SIG-M5 (cell line): ENCODE results near the gene HS2ST1.
"Not testable (repeated sequence)": the region's sequence is repeated elsewhere in the genome, so short reads cannot be mapped to it uniquely, and the experiment has no call there.

Source experiments
- DNase-seq: peaks from one replicate; lab custom pipeline; 2025; lab: John Stamatoyannopoulos, UW

The HS2ST1 gene

GRCh38 chr1:87066708-87067107, 152.3 kb downstream of the HS2ST1 start:
- DNase-seq, result not testable (repeated sequence)

GRCh38 chr1:87072411-87072810, 158.0 kb downstream of the HS2ST1 start:
- DNase-seq, result no peak

- no peak for DNase-seq
These were observed 158.5 kb downstream of the HS2ST1 start for GRCh38 chr1:87072904-87073303.

GRCh38 chr1:87074001-87074795, 159.8 kb downstream of the HS2ST1 start:
- DNase-seq, result no peak

- DNase-seq, result no peak
These were observed 163.7 kb downstream of the HS2ST1 start for GRCh38 chr1:87077959-87078639.

- DNase-seq, result no peak
These were observed 169.9 kb downstream of the HS2ST1 start for GRCh38 chr1:87084244-87084836.

GRCh38 chr1:87086120-87086519, 171.7 kb downstream of the HS2ST1 start:
- no peak for DNase-seq

- no peak for DNase-seq
These were observed 174.8 kb downstream of the HS2ST1 start for GRCh38 chr1:87089070-87089736.

- no peak for DNase-seq
These were observed 175.4 kb downstream of the HS2ST1 start for GRCh38 chr1:87089823-87090222.

- no peak for DNase-seq
These were observed 177.0 kb downstream of the HS2ST1 start for GRCh38 chr1:87091425-87091824.

GRCh38 chr1:87092846-87093245, 178.4 kb downstream of the HS2ST1 start:
- no peak for DNase-seq

- DNase-seq, result no peak
These were observed 178.9 kb downstream of the HS2ST1 start for GRCh38 chr1:87093286-87093685.

GRCh38 chr1:87094238-87094637, 179.8 kb downstream of the HS2ST1 start:
- no peak for DNase-seq

- DNase-seq, result no peak
These were observed 185.8 kb downstream of the HS2ST1 start for GRCh38 chr1:87100271-87100670.

GRCh38 chr1:87103074-87103473, 188.6 kb downstream of the HS2ST1 start:
- DNase-seq, result no peak

GRCh38 chr1:87104140-87104539, 189.7 kb downstream of the HS2ST1 start:
- DNase-seq, result no peak

GRCh38 chr1:87104945-87105344, 190.5 kb downstream of the HS2ST1 start:
- no peak for DNase-seq

GRCh38 chr1:87106144-87106543, 191.7 kb downstream of the HS2ST1 start:
- DNase-seq, result no peak

- no peak for DNase-seq
These were observed 192.4 kb downstream of the HS2ST1 start for GRCh38 chr1:87106867-87107266.

GRCh38 chr1:87108228-87108627, 193.8 kb downstream of the HS2ST1 start:
- no peak for DNase-seq

- no peak for DNase-seq
These were observed 194.5 kb downstream of the HS2ST1 start for GRCh38 chr1:87108814-87109411.
